ENCODE data around the gene PRAMEF20.

PRAMEF20 gene

GRCh38 chr1:13462682-13463081 lies 52.4 kb downstream of the PRAMEF20 start:
- no peak for DNase-seq (ENCODE audit: low spot score)

DNA sequence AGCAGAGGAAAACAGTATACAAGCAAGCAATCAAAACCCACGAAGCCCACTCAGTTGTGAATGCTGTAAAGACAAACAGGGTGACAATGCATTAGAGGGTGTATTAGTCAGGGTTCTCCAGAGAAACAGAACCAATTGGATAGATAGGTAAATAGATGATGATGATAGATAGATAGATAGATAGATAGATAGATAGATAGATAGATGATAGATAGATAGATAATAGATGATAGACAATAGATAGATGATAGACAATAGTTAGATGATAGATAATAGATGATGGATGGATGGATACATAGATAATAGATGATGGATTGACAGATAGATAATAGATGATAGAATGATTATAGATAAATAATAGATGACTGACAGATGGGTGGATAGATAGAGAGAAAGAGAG lies 55.3 kb downstream of the PRAMEF20 start:
- no peak for DNase-seq (ENCODE audit: low spot score)

GRCh38 chr1:13469343-13469742 lies 59.1 kb downstream of the PRAMEF20 start:
- DNase-seq (ENCODE audit: low spot score) = peak; percentile 30
